Hepatocyte (in vitro differentiated cells): ENCODE results near the gene NR1H4.

Experiments
- EZH2 ChIP-seq: fragments of 200-600 bp; sonication (generic); IDR thresholded peaks from 2 replicates; pipeline ENCODE4 v1.6.1; 2016; ENCODE audit warnings: antibody characterized with exemption, mild to moderate bottlenecking, borderline replicate concordance
- EZH2phosphoT487 ChIP-seq: fragments of 200-600 bp; sonication (generic); IDR thresholded peaks from one replicate; pipeline ENCODE4 v1.6.1; 2018; ENCODE audit warnings: antibody characterized with exemption, mild to moderate bottlenecking, low read depth, moderate library complexity; ENCODE audit not compliant: unreplicated experiment, severe bottlenecking
- TF ChIP-seq, protein P1 (sequence below): fragments of 200-600 bp; sonication (generic); IDR thresholded peaks from 2 replicates; pipeline ENCODE4 v1.5.1; 2016; ENCODE audit warnings: antibody characterized with exemption, mild to moderate bottlenecking; ENCODE audit not compliant: poor library complexity

DNA sequence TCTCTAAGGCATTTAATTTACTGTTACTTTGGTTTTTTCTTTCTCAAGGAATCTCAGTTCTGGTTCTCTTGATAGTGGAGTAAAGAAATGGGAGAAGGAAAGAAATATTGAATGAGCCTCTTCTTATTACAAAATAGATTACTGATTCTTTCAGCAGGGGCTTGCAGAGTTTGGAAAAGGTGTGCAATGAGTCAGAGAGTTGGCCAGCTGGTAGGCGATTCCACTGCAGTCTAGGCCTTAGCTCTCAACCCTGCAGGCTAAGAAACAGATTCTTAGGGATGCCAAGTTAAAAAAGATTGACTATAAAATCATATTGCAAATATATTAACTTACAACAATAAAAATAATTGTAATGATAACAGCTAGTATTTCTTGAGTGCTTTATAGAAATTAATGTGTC is 25.8 kb downstream of the NR1H4 start:
- TF ChIP-seq, protein P1, sequence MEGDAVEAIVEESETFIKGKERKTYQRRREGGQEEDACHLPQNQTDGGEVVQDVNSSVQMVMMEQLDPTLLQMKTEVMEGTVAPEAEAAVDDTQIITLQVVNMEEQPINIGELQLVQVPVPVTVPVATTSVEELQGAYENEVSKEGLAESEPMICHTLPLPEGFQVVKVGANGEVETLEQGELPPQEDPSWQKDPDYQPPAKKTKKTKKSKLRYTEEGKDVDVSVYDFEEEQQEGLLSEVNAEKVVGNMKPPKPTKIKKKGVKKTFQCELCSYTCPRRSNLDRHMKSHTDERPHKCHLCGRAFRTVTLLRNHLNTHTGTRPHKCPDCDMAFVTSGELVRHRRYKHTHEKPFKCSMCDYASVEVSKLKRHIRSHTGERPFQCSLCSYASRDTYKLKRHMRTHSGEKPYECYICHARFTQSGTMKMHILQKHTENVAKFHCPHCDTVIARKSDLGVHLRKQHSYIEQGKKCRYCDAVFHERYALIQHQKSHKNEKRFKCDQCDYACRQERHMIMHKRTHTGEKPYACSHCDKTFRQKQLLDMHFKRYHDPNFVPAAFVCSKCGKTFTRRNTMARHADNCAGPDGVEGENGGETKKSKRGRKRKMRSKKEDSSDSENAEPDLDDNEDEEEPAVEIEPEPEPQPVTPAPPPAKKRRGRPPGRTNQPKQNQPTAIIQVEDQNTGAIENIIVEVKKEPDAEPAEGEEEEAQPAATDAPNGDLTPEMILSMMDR: no peak
- TF ChIP-seq EZH2phosphoT487 (no peak), EZH2 (no peak)
